Neural cell (in vitro differentiated cells): ENCODE data around the gene SLCO6A1. TPM values are rescaled to one million over a fixed set of nuclear protein-coding genes. Genes with fewer than 3 reads are reported as not detected.

Source experiments
- H2AFZ ChIP-seq: fragments of 200-600, 300-800 bp; sonication (generic), shearing (Covaris generic); 2 replicates; pipeline ENCODE4 v1.6.0; 2014; ENCODE audit warnings: low read depth, mild to moderate bottlenecking, antibody characterized with exemption, low read length, moderate library complexity
- H3F3A ChIP-seq: fragments of 200-600 bp; shearing (Covaris generic); 2 replicates; pipeline ENCODE4 v1.6.1; 2016; ENCODE audit warnings: mild to moderate bottlenecking, moderate library complexity, mixed read lengths, antibody characterized with exemption, low read length; ENCODE audit not compliant: insufficient read depth, poor library complexity, severe bottlenecking
- H3K27ac ChIP-seq: fragments of 200-600, 300-800 bp; sonication (generic), shearing (Covaris generic); 2 replicates; pipeline ENCODE4 v1.5.1; 2014; ENCODE audit warnings: mild to moderate bottlenecking, low read length, moderate library complexity
- H3K27me3 ChIP-seq: fragments of 300-800, 200-600 bp; sonication (generic), shearing (Covaris generic); 2 replicates; pipeline ENCODE4 v1.6.0; 2014; ENCODE audit warnings: mild to moderate bottlenecking, low read depth, low read length, moderate library complexity; ENCODE audit not compliant: insufficient read depth
- H3K36me3 ChIP-seq: fragments of 300-800, 200-600 bp; sonication (generic), shearing (Covaris generic); 2 replicates; pipeline ENCODE4 v1.5.1; 2014; ENCODE audit warnings: mild to moderate bottlenecking, antibody characterized with exemption, low read length, moderate library complexity; ENCODE audit not compliant: insufficient read depth
- H3K4me2 ChIP-seq: fragments of 300-800, 200-600 bp; sonication (generic), shearing (Covaris generic); 2 replicates; pipeline ENCODE4 v1.6.0; 2014; ENCODE audit warnings: mild to moderate bottlenecking, low read length
- H3K4me3 ChIP-seq: fragments of 300-800, 200-600 bp; sonication (generic), shearing (Covaris generic); 2 replicates; pipeline ENCODE4 v1.5.1; 2014; ENCODE audit warnings: mild to moderate bottlenecking, low read length, moderate library complexity
- H3K79me2 ChIP-seq: fragments of 200-600 bp; shearing (Covaris generic); replicated peaks from 2 replicates; pipeline ENCODE4 v1.6.0; 2014; ENCODE audit warnings: mild to moderate bottlenecking, low read length, moderate library complexity; ENCODE audit not compliant: insufficient read depth
- H3K9ac ChIP-seq: fragments of 300-800, 200-600 bp; sonication (generic), shearing (Covaris generic); 2 replicates; pipeline ENCODE4 v1.6.1; 2016; ENCODE audit warnings: mild to moderate bottlenecking, low read length, mixed read lengths
- H3K9me2 ChIP-seq: fragments of 200-600 bp; shearing (Covaris generic); 2 replicates; pipeline ENCODE4 v1.6.1; 2016; ENCODE audit warnings: mild to moderate bottlenecking, low read length, mixed read lengths; ENCODE audit not compliant: insufficient read depth
- H3K9me3 ChIP-seq: fragments of 200-600, 300-800 bp; sonication (generic), shearing (Covaris generic); 2 replicates; pipeline ENCODE4 v1.6.1; 2016; ENCODE audit warnings: mild to moderate bottlenecking, mixed run types, low read length, moderate library complexity, mixed read lengths
- H4K20me1 ChIP-seq: fragments of 200-600 bp; shearing (Covaris generic); 2 replicates; pipeline ENCODE4 v1.6.1; 2016; ENCODE audit warnings: mild to moderate bottlenecking, mixed run types; ENCODE audit not compliant: insufficient read depth
- EP300 ChIP-seq: fragments of 450-650 bp; conservative IDR thresholded peaks from 2 replicates; pipeline ENCODE4 v1.6.1; 2014; ENCODE audit warnings: antibody characterized with exemption, mild to moderate bottlenecking, moderate library complexity; ENCODE audit not compliant: poor library complexity, severe bottlenecking
- EZH2 ChIP-seq: fragments of 200-600, 300-800 bp; shearing (Covaris generic), sonication (generic); IDR thresholded peaks from 2 replicates; pipeline ENCODE4 v1.6.1; 2014; ENCODE audit warnings: antibody characterized with exemption, low read length, borderline replicate concordance, mild to moderate bottlenecking; ENCODE audit not compliant: insufficient read depth, poor library complexity, severe bottlenecking
- MXI1 ChIP-seq: fragments of 450-650 bp; conservative IDR thresholded peaks from 2 replicates; pipeline ENCODE4 v1.6.1; 2014; ENCODE audit warnings: antibody characterized with exemption, mild to moderate bottlenecking; ENCODE audit not compliant: poor library complexity, severe bottlenecking
- POLR2AphosphoS5 ChIP-seq: IDR thresholded peaks from 2 replicates; pipeline ENCODE4 v1.6.1; 2012
- RAD21 ChIP-seq: fragments of 450-650 bp; conservative IDR thresholded peaks from 2 replicates; pipeline ENCODE4 v1.6.1; 2014; ENCODE audit warnings: antibody characterized with exemption, mild to moderate bottlenecking, moderate library complexity
- SMC3 ChIP-seq: fragments of 450-650 bp; conservative IDR thresholded peaks from 2 replicates; pipeline ENCODE4 v1.6.1; 2014; ENCODE audit warnings: antibody characterized with exemption, mild to moderate bottlenecking, moderate library complexity; ENCODE audit not compliant: poor library complexity
- TAF1 ChIP-seq: IDR thresholded peaks from 2 replicates; pipeline ENCODE4 v1.6.1; 2012; ENCODE audit warnings: low read depth
- polyA plus RNA-seq: library from polyadenylated mRNA; depleted of rRNA; stranded (reverse); fragments of >200 nt; gene quantifications from 2 replicates; pipeline ENCODE4 v1.2.3, GENCODE V29; 2014
- TF ChIP-seq, protein P1 (sequence below): IDR thresholded peaks from 2 replicates; pipeline ENCODE4 v1.6.1; 2012; ENCODE audit warnings: borderline replicate concordance
- TF ChIP-seq, protein P2 (sequence below): fragments of 450-650 bp; IDR thresholded peaks from 2 replicates; pipeline ENCODE4 v1.5.1; 2014; ENCODE audit warnings: antibody characterized with exemption, mild to moderate bottlenecking, moderate library complexity; ENCODE audit not compliant: poor library complexity, severe bottlenecking

The SLCO6A1 gene
- polyA plus RNA-seq, 1 donor from 2014 or later, result not detected

DNA sequence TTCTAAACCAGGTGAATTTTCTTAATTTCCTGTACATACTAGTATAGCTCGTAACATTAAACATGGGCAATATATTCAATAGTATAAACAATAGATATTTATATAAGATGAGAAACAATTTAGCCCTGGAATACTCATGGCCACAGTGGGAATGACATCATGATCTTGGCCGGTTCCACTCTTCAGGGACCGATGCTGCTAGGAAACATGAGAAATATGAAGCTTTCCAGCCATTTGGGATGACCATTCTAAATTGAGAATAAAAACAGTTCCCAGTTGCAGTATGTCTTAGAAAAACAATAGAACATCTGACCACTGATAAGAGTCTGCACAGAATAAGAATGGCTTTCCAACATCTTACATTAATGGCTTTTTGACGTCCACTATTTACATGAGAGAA is 33.3 kb upstream of the SLCO6A1 start:
- no peak overlapping the region for H2AFZ ChIP-seq
- no peaks in the 10 kb centered on the region for H3K79me2 ChIP-seq
- TF ChIP-seq TAF1 (no peak), MXI1 (no peak), POLR2AphosphoS5 (no peak), RAD21 (no peak), EZH2 (no peak)
- TF ChIP-seq, protein P1, sequence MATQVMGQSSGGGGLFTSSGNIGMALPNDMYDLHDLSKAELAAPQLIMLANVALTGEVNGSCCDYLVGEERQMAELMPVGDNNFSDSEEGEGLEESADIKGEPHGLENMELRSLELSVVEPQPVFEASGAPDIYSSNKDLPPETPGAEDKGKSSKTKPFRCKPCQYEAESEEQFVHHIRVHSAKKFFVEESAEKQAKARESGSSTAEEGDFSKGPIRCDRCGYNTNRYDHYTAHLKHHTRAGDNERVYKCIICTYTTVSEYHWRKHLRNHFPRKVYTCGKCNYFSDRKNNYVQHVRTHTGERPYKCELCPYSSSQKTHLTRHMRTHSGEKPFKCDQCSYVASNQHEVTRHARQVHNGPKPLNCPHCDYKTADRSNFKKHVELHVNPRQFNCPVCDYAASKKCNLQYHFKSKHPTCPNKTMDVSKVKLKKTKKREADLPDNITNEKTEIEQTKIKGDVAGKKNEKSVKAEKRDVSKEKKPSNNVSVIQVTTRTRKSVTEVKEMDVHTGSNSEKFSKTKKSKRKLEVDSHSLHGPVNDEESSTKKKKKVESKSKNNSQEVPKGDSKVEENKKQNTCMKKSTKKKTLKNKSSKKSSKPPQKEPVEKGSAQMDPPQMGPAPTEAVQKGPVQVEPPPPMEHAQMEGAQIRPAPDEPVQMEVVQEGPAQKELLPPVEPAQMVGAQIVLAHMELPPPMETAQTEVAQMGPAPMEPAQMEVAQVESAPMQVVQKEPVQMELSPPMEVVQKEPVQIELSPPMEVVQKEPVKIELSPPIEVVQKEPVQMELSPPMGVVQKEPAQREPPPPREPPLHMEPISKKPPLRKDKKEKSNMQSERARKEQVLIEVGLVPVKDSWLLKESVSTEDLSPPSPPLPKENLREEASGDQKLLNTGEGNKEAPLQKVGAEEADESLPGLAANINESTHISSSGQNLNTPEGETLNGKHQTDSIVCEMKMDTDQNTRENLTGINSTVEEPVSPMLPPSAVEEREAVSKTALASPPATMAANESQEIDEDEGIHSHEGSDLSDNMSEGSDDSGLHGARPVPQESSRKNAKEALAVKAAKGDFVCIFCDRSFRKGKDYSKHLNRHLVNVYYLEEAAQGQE, result no peak
- TF ChIP-seq, protein P2, sequence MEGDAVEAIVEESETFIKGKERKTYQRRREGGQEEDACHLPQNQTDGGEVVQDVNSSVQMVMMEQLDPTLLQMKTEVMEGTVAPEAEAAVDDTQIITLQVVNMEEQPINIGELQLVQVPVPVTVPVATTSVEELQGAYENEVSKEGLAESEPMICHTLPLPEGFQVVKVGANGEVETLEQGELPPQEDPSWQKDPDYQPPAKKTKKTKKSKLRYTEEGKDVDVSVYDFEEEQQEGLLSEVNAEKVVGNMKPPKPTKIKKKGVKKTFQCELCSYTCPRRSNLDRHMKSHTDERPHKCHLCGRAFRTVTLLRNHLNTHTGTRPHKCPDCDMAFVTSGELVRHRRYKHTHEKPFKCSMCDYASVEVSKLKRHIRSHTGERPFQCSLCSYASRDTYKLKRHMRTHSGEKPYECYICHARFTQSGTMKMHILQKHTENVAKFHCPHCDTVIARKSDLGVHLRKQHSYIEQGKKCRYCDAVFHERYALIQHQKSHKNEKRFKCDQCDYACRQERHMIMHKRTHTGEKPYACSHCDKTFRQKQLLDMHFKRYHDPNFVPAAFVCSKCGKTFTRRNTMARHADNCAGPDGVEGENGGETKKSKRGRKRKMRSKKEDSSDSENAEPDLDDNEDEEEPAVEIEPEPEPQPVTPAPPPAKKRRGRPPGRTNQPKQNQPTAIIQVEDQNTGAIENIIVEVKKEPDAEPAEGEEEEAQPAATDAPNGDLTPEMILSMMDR, result no peak
- H3K4me3 ChIP-seq, result no peak overlapping the region
- H3K27ac ChIP-seq, result no peak overlapping the region
- H4K20me1 ChIP-seq, result no peaks in the 10 kb centered on the region
- H3K9me2 ChIP-seq, result no peaks in the 10 kb centered on the region
- H3K4me2 ChIP-seq, result no peak overlapping the region
- no peaks in the 10 kb centered on the region for H3K36me3 ChIP-seq
- no peaks in the 10 kb centered on the region for H3F3A ChIP-seq
- no peaks in the 10 kb centered on the region for H3K9me3 ChIP-seq
- H3K9ac ChIP-seq, result no peak overlapping the region
- H3K27me3 ChIP-seq, result no peaks in the 10 kb centered on the region

- no peaks in the 10 kb centered on the region for H3K36me3 ChIP-seq
- no peak overlapping the region for H3K9ac ChIP-seq
- no peaks in the 10 kb centered on the region for H3F3A ChIP-seq
- H3K9me2 ChIP-seq, result no peaks in the 10 kb centered on the region
- H3K27ac ChIP-seq, result no peak overlapping the region
- no peaks in the 10 kb centered on the region for H3K79me2 ChIP-seq
- no peaks in the 10 kb centered on the region for H3K27me3 ChIP-seq
- no peak overlapping the region for H3K4me3 ChIP-seq
- TF ChIP-seq, protein P1, result no peak
- TF ChIP-seq POLR2AphosphoS5 (no peak), EP300 (no peak), SMC3 (no peak), RAD21 (no peak), MXI1 (no peak), TAF1 (no peak), EZH2 (no peak)
- TF ChIP-seq, protein P2, result no peak
- no peak overlapping the region for H2AFZ ChIP-seq
- H3K4me2 ChIP-seq, result no peak overlapping the region
- no peaks in the 10 kb centered on the region for H3K9me3 ChIP-seq
- no peaks in the 10 kb centered on the region for H4K20me1 ChIP-seq
These were observed 32.7 kb upstream of the SLCO6A1 start for GRCh38 chr5:102531506-102531905.
